Stomach (tissue), 4 donors: ENCODE data around the gene AUNIP.

Source experiments
- POLR2A ChIP-seq, 4 donors: fragments of 450-650 bp; IDR thresholded peaks; one replicate each; pipeline ENCODE4 v1.6.1; 2016; ENCODE audit warnings: antibody characterized with exemption in 4 of 4, control low read depth in 2 of 4, mild to moderate bottlenecking in 1 of 4, moderate library complexity in 1 of 4
- TF ChIP-seq, protein P1 (sequence below), 7 experiments: fragments of 450-650 bp in 4 of 7; fragments of 200-600 bp in 3 of 7; sonication (generic) in 3 of 7; IDR thresholded peaks; one replicate each; pipeline ENCODE4 v1.5.1; 2016 to 2019; ENCODE audit warnings: antibody characterized with exemption in 7 of 7, control low read depth in 2 of 7, mild to moderate bottlenecking in 1 of 7

DNA sequence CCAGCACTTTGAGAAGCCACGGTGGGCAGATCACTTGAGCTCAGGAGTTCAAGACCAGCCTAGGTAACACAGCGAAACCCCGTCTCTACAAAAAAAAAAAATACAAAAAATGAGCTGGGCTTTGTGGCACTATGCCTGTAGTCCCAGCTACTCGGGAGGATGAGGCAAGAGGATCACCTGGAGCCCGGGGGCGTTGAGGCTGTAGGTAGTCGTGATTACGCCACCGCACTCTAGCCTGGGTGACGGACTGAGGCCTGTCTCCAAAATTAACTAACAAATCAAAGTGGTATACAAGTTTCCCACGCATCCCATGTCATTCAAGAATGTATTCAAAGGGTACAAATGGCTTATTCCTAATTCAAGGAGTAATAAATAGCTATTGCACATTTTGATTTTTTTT lies 2.4 kb downstream of the AUNIP start:
- TF ChIP-seq, protein P1, sequence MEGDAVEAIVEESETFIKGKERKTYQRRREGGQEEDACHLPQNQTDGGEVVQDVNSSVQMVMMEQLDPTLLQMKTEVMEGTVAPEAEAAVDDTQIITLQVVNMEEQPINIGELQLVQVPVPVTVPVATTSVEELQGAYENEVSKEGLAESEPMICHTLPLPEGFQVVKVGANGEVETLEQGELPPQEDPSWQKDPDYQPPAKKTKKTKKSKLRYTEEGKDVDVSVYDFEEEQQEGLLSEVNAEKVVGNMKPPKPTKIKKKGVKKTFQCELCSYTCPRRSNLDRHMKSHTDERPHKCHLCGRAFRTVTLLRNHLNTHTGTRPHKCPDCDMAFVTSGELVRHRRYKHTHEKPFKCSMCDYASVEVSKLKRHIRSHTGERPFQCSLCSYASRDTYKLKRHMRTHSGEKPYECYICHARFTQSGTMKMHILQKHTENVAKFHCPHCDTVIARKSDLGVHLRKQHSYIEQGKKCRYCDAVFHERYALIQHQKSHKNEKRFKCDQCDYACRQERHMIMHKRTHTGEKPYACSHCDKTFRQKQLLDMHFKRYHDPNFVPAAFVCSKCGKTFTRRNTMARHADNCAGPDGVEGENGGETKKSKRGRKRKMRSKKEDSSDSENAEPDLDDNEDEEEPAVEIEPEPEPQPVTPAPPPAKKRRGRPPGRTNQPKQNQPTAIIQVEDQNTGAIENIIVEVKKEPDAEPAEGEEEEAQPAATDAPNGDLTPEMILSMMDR (IDR thresholded peaks at IDR 0.05), result no peak
- TF ChIP-seq POLR2A (IDR thresholded peaks at IDR 0.05), result no peak
